NCI-H2196 (cell line): ENCODE measurements around the gene CMTM5.
"Not testable (repeated sequence)": the region's sequence is repeated elsewhere in the genome, so short reads cannot be mapped to it uniquely, and the experiment has no call there.

Source experiments
- DNase-seq: peaks from one replicate; lab custom pipeline; 2025; ENCODE audit not compliant: unreplicated experiment; lab: John Stamatoyannopoulos, UW

The CMTM5 gene

DNA sequence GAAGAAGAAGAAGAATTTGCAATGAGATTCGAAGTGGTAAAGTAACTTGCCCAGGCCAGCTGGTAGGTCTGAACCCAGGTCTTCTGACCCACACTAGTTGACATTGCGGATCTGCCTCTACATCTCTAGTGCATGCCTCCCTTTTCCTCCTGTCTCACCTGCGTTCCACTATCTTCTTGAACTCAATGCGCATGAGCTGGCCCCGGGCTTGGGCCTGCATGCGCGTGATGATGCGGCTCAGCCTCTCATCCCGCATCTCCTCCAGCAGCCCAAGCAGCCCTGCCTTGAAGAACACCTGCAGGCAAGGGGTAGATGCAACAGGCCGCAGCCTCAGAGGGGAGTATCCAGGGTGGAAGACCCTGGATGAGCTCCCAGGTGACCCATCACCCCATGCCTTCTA is 19.3 kb downstream of the CMTM5 start:
- DNase-seq = no peak

DNA sequence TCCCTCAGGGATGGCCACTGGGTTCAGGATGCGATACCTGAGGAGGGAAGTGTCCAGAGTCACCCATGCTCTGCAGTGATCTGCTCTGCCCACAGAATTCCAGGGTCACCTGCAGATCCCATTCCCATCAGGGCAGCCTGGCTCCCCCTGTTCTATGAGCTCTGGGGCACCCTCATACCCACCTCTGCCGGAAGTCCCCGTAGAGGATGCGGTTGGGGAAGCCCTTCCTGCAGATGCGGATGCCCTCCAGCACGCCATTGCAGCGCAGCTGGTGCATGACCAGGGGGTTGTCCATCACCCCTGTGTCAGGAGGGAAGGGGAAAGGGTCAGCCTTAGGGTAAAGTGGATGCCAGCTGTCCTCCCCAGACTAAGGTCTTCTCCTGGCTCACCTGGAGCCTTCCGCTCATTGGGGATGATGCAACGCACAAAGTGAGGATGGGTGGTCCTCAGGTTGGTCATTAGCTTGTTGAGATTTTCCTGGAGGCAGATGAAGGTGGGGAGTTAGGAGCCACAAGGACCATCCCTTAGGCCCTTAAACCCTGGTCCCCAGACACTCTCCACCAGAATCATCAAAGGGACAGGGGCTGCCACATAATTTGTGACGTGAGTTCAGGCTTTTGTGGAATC is 20.0 kb downstream of the CMTM5 start:
- DNase-seq = no peak

DNA sequence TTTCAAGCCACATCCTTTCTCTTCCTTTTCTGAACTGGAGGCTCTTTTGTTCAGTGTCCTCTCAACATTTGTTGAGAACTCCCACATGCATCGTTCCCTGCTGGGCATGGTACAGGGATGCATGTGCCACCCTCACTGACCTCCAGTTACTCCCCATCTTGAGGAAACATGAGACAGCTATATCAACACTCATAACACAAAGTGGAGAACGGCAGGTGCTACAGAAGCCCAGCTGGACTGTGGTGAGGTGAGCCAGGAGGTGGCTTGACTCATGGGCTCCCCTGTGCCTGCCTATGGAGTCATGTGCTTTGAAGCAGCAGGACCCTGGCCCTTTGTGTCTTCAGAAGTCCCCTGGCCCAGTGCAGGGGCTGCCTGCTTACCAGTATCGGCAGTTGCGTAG is 21.5 kb downstream of the CMTM5 start:
- DNase-seq = peak; percentile 90

DNA sequence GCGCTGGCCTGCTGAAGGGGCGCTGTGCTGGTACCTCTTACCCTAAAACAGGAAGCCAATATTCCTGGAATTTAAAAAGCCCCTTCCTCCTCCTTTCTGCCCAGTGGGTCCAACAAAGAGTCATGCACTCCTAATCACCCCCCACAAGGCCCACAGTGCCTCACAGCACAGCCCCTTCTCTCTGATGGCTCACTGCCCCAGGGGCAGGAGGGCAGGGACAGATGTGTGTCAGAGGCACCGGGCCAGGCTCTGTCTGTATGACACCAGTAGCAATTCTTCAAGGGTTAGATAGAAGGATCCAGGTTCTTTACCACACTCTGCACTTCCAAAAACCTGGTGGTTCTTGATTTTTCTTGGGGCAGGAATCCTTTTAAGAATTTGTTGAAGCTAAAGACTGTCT is 22.3 kb downstream of the CMTM5 start:
- DNase-seq = no peak

DNA sequence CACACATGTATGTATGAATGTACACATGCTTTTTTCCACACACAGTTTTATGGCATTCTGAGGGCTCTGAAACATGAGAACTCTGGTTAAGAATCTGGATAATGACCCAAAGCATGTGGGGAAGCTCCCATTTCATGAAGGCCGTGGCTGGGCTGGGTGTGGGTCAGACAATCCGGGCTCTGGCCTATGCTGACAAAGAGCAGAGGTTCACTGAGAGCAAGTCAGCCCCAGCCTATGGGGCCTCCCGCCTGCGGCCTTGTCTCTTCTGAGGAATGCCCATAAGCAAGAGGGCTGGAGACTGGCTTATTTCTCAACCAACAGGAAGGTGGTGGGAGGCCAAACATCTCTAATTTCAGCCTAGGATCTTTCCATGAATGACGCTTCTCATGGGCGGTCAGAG is 22.7 kb downstream of the CMTM5 start:
- no peak for DNase-seq

DNA sequence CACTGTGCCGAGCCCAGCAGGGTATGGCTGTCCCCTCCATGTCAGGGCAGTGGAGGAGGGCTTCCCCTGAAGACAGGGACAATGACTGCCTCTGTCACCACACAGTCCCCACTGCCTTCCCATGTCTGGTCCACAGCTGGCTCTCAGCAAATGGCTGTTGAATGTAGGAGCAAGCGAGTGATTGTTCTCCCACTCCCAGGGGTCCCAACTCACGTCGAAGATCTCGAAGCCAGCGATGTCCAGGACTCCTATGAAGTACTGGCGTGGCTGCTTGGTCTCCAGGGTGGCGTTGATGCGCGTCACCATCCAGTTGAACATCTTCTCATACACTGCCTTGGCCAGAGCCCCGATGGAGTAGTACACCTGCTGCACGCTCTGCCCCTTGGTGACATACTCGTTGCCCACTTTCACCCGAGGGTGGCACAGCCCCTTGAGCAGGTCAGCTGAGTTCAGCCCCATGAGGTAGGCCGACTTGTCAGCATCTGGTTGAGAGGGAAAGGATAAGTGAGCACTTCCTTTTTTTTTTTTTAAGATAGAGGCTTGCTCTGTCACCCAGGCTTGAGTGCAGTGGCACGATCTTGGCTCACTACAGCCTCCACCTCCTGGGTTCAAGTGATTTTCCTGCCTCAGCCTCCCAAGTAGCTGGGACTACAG is 23.8 kb downstream of the CMTM5 start:
- not testable (repeated sequence) for DNase-seq

DNA sequence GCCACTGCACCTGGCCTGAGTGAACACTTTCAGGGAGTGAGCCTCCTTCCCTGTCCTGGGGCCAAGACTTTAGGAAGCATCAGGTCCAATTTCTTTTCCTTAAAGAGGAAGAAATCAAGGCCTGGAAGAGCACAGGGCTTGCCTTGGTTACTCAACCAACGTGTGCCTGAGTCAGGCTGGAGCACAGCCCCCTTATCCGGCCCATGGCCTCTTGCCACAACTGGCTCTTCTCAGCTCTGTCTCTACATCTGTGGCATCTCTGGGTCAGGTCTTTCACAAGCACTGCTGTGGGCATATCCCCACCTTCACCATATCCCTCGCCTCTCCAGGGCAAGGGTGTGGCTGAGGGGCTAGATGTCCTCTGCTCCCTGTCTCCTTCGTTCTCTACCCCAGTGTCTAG is 24.4 kb downstream of the CMTM5 start:
- DNase-seq = no peak

DNA sequence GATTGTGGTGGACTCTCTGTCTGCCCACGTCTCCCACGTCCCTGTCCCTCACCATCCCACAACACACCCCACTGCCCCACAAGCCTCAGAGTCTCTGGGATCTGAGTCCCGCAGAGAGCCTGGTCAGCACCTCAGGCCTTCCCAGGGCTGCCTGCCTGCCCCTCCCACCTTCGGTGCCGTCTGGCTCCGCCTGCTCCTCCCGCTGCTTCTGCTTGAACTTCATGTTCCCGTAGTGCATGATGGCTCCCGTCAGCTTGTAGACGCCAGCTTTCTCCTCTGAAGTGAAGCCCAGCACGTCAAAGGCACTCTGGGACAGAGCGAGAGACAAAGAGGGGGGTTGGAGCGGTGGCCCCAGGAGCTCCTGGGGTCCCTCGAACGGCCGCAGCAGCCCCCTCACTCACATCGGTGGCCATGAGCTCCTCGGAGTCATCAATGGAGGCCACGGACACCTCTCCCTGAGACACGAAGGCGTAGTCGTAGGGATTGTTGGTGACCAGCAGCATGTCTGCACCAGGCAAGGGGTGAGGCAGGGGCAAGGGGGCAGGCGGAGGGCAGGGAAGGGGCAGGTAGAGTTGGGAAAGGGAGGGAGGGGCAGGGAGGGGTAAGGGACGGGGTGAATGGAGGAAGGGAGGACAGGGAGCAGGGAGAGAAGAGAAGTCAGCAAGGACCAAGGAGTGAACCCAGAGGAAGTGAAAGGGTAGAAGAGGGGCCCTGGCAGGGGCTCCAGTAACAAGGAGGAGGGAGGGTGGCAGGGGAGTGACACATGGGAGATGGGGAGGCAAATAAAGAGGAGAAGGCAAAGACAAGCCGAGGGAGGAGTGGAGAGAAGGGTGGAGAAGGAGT is 25.7 kb downstream of the CMTM5 start:
- DNase-seq = no peak

DNA sequence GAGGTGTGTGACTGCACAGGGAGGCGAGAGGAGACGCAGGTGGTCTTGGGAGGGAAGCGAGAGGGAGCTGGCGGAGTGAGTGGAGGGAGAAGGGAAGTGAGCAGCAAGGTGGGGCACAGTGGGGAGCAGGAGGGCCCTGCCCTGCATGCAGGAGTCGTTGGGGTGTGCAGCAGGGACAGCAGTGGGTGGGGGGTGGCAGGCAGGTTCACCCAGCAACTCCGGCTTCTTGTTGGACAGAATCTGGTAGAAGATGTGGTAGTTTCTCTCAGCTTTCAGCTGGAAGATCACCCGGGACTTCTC is 26.2 kb downstream of the CMTM5 start:
- DNase-seq = no peak

DNA sequence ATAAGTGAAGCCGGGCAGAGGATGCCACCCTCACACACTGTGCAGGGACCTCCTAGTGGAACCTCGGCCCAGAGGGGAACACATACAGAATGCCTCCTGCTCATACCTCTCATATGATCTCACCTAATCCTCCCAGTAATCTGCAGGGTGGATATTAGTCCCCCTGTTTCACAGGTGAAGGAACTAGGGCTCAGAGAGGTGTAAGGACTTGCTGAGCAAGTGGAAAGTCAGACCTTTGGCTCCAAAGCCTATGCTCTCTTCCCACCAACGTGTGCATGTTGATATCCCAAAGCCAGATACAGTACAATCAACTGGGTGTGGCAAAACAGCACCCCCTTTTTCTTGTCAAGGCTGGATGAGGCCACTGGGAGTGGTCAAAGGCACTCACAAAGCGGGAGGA is 27.1 kb downstream of the CMTM5 start:
- no peak for DNase-seq

DNA sequence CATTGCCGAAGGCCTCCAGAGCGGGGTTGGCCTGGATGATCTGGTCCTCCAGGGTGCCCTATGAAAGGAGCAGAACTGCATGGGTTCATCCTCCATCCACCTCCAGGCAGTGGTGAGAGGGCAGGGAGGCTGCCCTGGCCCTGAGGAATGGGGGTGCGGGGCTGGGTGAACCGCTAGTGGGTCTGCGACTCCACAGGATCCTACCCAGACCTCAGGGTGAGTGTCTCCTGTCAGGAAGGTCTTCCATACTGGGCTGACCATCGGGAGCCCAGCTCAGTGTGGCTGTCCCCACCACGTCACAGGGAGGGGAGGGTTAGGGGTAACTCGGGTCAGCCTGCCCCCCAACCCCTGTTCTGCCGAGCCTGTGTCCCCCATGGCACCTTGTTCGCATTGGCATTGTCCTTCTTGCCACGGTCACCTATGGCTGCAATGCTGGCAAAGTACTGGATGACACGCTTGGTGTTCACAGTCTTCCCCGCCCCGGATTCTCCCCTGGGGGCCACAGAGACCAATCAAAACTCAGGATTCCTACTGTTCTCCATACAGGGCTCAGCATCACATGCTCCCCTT is 27.6 kb downstream of the CMTM5 start:
- DNase-seq = no peak

DNA sequence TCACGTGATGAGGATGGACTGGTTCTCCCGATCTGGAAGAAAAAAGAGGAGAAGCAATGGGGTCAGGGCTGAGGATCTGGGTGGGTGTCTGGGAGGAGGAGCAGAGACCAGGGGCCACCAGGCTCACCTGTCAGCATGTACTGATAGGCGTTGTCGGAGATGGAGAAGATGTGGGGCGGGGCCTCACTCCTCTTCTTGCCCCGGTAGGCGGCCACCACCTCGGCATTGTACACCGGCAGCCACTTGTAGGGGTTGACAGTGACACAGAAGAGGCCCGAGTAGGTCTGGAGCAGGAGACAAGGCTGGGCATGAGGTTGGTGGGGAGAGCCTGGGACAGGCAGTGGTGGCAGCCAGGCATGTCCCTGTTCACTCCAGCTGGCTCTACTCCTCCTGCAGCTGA is 28.2 kb downstream of the CMTM5 start:
- DNase-seq = no peak

DNA sequence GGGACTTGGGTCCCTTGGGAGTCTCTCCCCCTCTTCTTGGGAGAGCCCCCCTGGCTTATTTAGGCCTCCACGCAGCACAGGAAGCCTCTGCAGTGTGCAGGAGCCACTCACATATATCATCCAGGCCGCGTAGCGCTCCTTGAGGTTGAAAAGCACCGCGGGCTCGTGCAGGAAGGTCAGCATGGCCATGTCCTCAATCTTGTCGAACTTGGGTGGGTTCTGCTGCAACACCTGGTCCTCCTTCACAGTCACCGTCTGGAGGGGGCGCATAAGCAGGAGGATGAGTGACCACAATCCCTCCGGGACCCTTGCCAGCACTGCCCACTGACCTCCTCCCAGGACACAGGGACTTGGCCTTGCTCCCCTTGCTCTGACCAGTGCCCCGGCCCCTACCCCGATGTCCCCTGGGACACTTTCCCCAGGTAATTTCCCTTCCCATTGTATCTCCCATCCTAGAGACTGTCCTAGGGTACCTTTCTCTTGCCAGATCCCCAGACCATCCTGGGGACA is 28.7 kb downstream of the CMTM5 start:
- DNase-seq = no peak

DNA sequence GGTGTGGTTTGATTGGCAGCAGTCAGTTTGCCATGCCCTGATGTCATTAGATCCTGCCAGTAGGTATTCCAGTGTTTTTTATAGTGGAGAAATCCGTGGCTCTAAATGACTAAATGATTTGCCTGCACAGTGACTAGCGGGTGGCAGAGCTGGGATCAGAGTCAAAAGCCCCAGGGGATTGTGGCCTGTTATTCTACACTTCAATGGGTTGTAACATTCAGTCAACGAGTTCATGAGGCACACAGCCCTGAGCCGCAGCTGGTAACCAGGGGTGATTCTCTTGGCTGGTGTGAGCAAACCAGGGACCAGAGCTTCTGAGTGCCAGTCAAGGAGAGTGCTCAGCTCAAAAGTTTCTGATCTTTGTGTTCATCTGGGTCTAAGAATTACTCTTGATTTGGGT is 29.4 kb downstream of the CMTM5 start:
- peak; percentile 37 for DNase-seq

DNA sequence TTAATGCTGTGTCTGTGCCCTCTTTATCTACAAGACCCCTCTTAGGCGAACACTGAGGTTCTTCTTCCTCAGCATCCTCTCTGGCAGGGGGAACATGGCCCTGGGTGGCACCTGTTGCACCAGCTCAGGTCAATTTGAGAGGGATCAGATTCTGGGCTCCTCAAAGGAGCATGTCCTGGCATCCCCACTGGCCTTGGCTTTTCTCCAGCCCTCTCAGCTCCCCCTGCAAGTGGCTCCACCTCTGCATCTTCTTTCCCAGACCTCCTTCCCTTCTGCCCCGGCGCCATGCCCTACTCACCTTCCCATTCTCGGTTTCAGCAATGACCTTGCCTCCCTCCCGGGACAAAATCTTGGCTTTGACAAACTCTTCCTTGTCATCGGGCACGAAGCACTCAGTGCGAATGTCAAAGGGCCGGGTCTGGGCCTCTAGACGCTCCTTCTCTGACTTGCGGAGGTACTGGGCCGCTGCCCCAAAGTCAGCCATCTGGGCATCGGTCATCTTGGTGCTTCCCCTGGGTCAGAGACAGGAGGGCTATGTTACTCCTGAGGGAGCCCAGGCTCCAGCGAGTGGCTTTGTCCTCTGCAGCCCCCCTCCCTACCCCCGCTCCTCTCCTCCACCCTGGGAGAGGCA is 30.0 kb downstream of the CMTM5 start:
- DNase-seq = no peak

DNA sequence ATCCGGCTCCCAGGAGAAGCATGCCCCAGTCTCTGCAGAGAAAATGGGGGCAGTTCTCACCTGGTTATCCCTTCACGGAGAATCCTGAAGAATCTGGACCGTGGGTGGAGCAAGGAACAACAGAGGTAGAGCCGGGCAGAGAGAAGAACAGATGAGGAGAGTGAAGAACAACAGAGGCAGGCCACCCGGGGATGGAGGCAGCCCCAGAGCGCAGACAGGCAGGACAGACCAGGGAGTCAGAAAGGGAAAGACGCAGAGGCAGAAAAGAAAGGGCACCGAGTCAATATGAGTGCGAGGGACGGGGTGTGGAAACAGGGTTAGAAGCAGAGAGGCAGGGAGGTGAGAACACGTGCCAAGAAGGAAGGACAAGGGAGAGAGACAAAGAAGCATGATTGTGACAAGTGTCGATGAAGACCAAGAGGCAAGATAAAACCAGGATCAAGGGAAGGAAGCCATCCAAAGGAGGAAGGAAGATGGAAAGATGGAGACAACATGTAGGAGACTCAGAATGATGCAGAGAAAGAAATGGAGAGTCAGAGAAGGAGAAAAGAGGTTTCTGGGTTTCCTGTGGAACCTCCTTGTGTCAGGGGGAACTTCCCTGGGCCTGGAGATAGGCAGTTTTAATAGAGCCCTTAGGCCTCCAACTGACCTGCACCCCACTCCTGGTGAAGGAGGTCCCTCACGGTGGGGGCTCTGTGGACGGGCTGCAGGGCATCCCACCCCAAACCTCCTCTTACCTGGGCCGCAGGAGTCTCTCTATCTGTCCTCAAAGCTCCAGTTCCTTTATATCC is 30.9 kb downstream of the CMTM5 start, which contains the start of gene MYH6:
TSS of gene MYH6 (minus strand) at position 758 of the 791 bp plus-strand sequence. CDS start 1,050 bp downstream, outside the sequence.
- no peak for DNase-seq

DNA sequence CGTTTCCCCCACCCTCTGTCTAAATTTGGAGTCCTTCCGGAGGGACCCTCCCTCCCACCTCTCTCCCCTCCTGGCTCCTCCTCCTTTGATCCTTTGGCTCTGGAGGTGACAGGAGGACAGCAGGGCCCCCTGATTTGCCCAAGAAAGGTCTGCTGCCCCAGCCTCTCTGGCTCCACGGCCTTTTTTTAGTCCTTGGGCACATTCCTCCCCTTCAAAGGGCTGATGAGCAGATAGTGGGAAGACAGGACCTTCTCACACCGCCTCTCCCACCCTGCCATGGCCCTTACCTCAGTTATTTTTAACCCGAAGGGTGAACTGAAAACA is 31.4 kb downstream of the CMTM5 start:
- no peak for DNase-seq

DNA sequence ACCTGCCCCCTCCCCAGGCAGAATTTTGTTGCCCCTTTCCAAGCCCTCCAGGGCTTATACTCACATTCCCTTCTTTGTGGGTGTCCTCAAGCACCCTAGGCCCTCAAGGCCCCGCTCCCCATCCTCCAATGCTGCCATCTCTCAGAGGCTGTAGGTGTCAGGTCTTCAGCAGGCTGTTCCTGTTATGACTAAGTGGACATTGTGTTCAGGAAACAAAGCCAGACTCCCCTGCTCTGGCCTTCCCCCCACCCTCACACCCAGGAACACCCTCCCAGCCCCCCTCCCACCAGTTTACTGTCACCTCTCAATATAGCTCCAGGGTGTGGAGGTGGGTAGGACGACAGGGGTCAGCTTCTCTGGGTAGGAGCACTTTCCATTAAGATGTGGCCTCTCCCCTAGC is 32.6 kb downstream of the CMTM5 start:
- DNase-seq = no peak

DNA sequence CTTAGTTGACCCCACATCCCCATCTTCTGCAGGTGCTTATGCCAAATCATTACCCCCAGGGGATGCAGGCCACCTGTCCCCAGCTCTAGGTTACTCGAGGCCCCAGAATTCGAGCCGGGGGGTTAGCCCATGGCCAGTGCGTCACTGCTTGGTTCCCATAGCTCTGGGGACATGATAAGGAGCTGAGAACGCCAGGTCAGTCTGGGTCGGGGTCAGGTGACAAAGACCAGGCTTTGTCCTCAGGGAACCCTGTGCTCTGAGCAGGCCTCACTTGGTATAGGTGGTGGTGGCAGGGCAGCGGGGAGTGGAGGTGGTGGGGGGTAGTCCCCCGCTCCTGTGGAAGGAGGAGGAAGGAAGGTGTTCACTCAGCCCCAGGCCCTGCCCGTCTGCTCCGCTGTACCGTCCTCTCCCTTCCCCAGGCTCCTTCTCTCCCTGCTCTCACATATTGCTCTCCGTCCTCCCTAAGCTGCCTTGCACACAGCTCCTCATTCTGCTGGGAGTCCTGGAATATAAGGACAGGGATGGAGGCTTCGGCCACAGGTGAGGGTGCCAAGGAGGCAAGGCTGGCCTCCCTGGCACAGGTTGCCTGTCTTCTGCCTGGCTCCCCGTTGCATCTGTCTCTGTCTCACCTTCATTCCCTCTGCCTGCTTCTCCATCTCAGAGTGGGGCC is 33.3 kb downstream of the CMTM5 start:
- no peak for DNase-seq
